Transverse colon (tissue), 3 donors: ENCODE measurements around the gene IFTAP.

Experiments
- EP300 ChIP-seq: sonication (generic); formaldehyde crosslinking; IDR thresholded peaks from one replicate; pipeline ENCODE4 v1.6.1; 2017; ENCODE audit warnings: antibody characterized with exemption, low read depth
- POLR2A ChIP-seq: fragments of 450-650 bp; IDR thresholded peaks from one replicate; pipeline ENCODE4 v1.6.1; 2016; ENCODE audit warnings: antibody characterized with exemption, mild to moderate bottlenecking, moderate library complexity
- TF ChIP-seq, protein P1 (sequence below), 5 experiments: fragments of 200-600 bp in 3 of 5; fragments of 450-650 bp in 2 of 5; sonication (generic) in 3 of 5; IDR thresholded peaks; 1 replicate in 2 of 5; 2 replicates in 3 of 5; pipeline ENCODE4 v1.5.1; 2016 to 2017; ENCODE audit warnings: antibody characterized with exemption in 5 of 5, inconsistent platforms in 3 of 5, mild to moderate bottlenecking in 2 of 5, moderate library complexity in 1 of 5

DNA sequence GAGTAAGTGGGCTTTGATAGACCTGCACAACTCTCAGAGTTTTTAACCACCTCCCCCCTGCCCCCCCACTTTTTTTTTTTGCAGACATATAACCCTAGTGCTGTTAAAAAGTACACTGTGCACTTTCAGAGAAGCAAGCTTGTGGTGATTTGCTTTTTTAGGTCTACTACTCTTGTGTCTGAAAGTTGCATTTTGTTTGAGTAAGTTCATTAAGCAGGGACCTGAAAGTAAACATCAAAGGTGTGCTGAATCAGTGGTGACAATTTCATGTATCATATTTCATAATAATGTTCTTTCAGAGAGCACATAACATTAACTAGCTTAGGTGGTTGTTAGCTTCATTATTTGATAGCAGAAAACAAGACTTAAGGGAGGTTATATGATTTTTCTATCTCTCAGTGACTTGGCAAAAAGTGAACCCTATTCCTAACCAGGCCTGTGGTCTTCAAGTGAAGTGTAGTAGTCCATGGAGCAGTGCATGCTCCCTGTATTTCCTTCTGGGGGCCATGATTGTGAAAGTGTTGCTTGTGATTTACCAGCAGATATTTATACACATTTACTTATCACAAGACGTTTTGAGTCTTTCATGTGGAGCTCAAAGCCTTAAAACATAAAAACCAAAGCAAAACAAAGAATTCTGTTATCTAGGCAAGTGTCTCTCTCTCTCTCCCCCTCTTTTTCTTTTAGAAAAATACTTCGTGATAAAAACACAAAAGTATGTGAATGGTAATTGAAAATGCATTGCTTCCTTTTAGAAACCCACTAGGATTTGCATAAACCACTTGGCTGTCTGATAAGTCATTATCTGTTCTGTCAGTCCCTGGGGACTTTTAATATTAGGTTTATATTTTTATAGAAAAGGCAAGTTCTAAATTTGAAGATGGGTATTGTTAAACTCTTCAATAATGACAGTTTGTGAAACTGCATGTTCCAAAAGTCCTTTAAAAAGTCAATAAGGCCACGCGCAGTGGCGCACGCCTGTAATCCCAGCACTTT, 11.2 kb downstream of the IFTAP start:
- TF ChIP-seq POLR2A (no peak), EP300 (no peak)
- TF ChIP-seq, protein P1, sequence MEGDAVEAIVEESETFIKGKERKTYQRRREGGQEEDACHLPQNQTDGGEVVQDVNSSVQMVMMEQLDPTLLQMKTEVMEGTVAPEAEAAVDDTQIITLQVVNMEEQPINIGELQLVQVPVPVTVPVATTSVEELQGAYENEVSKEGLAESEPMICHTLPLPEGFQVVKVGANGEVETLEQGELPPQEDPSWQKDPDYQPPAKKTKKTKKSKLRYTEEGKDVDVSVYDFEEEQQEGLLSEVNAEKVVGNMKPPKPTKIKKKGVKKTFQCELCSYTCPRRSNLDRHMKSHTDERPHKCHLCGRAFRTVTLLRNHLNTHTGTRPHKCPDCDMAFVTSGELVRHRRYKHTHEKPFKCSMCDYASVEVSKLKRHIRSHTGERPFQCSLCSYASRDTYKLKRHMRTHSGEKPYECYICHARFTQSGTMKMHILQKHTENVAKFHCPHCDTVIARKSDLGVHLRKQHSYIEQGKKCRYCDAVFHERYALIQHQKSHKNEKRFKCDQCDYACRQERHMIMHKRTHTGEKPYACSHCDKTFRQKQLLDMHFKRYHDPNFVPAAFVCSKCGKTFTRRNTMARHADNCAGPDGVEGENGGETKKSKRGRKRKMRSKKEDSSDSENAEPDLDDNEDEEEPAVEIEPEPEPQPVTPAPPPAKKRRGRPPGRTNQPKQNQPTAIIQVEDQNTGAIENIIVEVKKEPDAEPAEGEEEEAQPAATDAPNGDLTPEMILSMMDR (IDR thresholded peaks at IDR 0.05) = no peak
